Mucosa of rectum (tissue), 2 donors: ENCODE results near the gene PPP1R2C.

ENCODE experiments used
- H3K27ac ChIP-seq, 2 donors: one replicate each; pipeline ENCODE4 v1.7.0; 2013; ENCODE audit warnings: inconsistent platforms in 2 of 2, low read depth in 2 of 2, low read length in 2 of 2
- H3K27me3 ChIP-seq, 2 donors: one replicate each; pipeline ENCODE4 v1.7.0; 2013; ENCODE audit warnings: low read length in 2 of 2; ENCODE audit not compliant: control insufficient read depth in 2 of 2, insufficient read depth in 2 of 2
- H3K36me3 ChIP-seq, 2 donors: one replicate each; pipeline ENCODE4 v1.7.0; 2013; ENCODE audit warnings: low read length in 2 of 2; ENCODE audit not compliant: control insufficient read depth in 2 of 2, insufficient read depth in 2 of 2
- H3K4me1 ChIP-seq, 2 donors: one replicate each; pipeline ENCODE4 v1.7.0; 2013; ENCODE audit warnings: low read length in 2 of 2, mild to moderate bottlenecking in 1 of 2; ENCODE audit not compliant: control insufficient read depth in 2 of 2, insufficient read depth in 2 of 2
- H3K4me3 ChIP-seq, 2 donors: one replicate each; pipeline ENCODE4 v1.7.0; 2013; ENCODE audit warnings: low read length in 2 of 2
- H3K9ac ChIP-seq, 2 donors: one replicate each; pipeline ENCODE4 v1.7.0; 2013; ENCODE audit warnings: low read length in 2 of 2, low read depth in 1 of 2, mild to moderate bottlenecking in 1 of 2
- H3K9me3 ChIP-seq, 2 donors: one replicate each; pipeline ENCODE4 v1.7.0; 2013; ENCODE audit warnings: low read length in 2 of 2; ENCODE audit not compliant: control insufficient read depth in 2 of 2
- donor health status: healthy.
- donor health status: Normal muscosa, but diverticular disease.

The PPP1R2C gene

GRCh38 chrX:42752730-42753129 lies 25.2 kb downstream of the PPP1R2C start:
- no peaks in the 10 kb centered on the region for H3K36me3 ChIP-seq
- no peaks in the 10 kb centered on the region for H3K27me3 ChIP-seq
- no peak overlapping the region for H3K4me3 ChIP-seq
- no peaks in the 10 kb centered on the region for H3K9me3 ChIP-seq
- no peak overlapping the region for H3K27ac ChIP-seq
- H3K4me1 ChIP-seq: no peaks in the 10 kb centered on the region
- no peak overlapping the region for H3K9ac ChIP-seq

- Histone ChIP-seq H3K36me3 (no peaks in the 10 kb centered on the region), H3K27ac (no peak overlapping the region), H3K4me3 (no peak overlapping the region), H3K4me1 (no peaks in the 10 kb centered on the region), H3K27me3 (no peaks in the 10 kb centered on the region), H3K9me3 (no peaks in the 10 kb centered on the region), H3K9ac (no peak overlapping the region)
Observed at GRCh38 chrX:42751573-42751972, 26.4 kb downstream of the PPP1R2C start.

GRCh38 chrX:42748067-42748850 lies 29.7 kb downstream of the PPP1R2C start:
- Histone ChIP-seq H3K9ac (no peak overlapping the region), H3K27ac (no peak overlapping the region), H3K36me3 (no peaks in the 10 kb centered on the region), H3K9me3 (no peaks in the 10 kb centered on the region), H3K4me1 (no peaks in the 10 kb centered on the region), H3K27me3 (no peaks in the 10 kb centered on the region), H3K4me3 (no peak overlapping the region)

GRCh38 chrX:42746606-42747005 lies 31.4 kb downstream of the PPP1R2C start:
- Histone ChIP-seq H3K27me3 (no peaks in the 10 kb centered on the region), H3K36me3 (no peaks in the 10 kb centered on the region), H3K4me1 (no peaks in the 10 kb centered on the region), H3K27ac (no peak overlapping the region), H3K9me3 (no peaks in the 10 kb centered on the region), H3K9ac (no peak overlapping the region), H3K4me3 (no peak overlapping the region)

GRCh38 chrX:42740456-42740855 lies 37.5 kb downstream of the PPP1R2C start:
- Histone ChIP-seq H3K9ac (no peak overlapping the region), H3K36me3 (no peaks in the 10 kb centered on the region)

GRCh38 chrX:42739741-42740140 lies 38.2 kb downstream of the PPP1R2C start:
- H3K27ac ChIP-seq: no peak overlapping the region
- no peaks in the 10 kb centered on the region for H3K4me1 ChIP-seq
- H3K4me3 ChIP-seq: no peak overlapping the region
- H3K9ac ChIP-seq: no peak overlapping the region
- H3K9me3 ChIP-seq: no peaks in the 10 kb centered on the region
- H3K36me3 ChIP-seq: no peaks in the 10 kb centered on the region
- H3K27me3 ChIP-seq: no peaks in the 10 kb centered on the region

More at GRCh38 chrX:42740456-42740855, 37.5 kb downstream of the PPP1R2C start:
- H3K27ac ChIP-seq: no peak overlapping the region
- H3K4me1 ChIP-seq: no peaks in the 10 kb centered on the region
- no peaks in the 10 kb centered on the region for H3K9me3 ChIP-seq
- H3K4me3 ChIP-seq: no peak overlapping the region
- no peaks in the 10 kb centered on the region for H3K27me3 ChIP-seq

- H3K27ac ChIP-seq: no peak overlapping the region
- H3K4me1 ChIP-seq: no peaks in the 10 kb centered on the region
- H3K36me3 ChIP-seq: no peaks in the 10 kb centered on the region
Observed at GRCh38 chrX:42739258-42739657, 38.7 kb downstream of the PPP1R2C start.

GRCh38 chrX:42738552-42738951 lies 39.4 kb downstream of the PPP1R2C start:
- Histone ChIP-seq H3K27ac (no peak overlapping the region), H3K36me3 (no peaks in the 10 kb centered on the region), H3K4me3 (no peak overlapping the region), H3K4me1 (no peaks in the 10 kb centered on the region), H3K9ac (no peak overlapping the region), H3K9me3 (no peaks in the 10 kb centered on the region), H3K27me3 (no peaks in the 10 kb centered on the region)

More at GRCh38 chrX:42739258-42739657, 38.7 kb downstream of the PPP1R2C start:
- Histone ChIP-seq H3K27me3 (no peaks in the 10 kb centered on the region), H3K9ac (no peak overlapping the region), H3K4me3 (no peak overlapping the region), H3K9me3 (no peaks in the 10 kb centered on the region)

GRCh38 chrX:42735250-42735649 lies 42.7 kb downstream of the PPP1R2C start:
- H3K27ac ChIP-seq: no peak overlapping the region
- no peak overlapping the region for H3K4me3 ChIP-seq
- H3K4me1 ChIP-seq: no peaks in the 10 kb centered on the region
- no peaks in the 10 kb centered on the region for H3K9me3 ChIP-seq
- H3K36me3 ChIP-seq: no peaks in the 10 kb centered on the region
- H3K27me3 ChIP-seq: no peaks in the 10 kb centered on the region
- H3K9ac ChIP-seq: no peak overlapping the region

- H3K9ac ChIP-seq: no peak overlapping the region
- H3K27me3 ChIP-seq: no peaks in the 10 kb centered on the region
- H3K36me3 ChIP-seq: no peaks in the 10 kb centered on the region
- no peaks in the 10 kb centered on the region for H3K4me1 ChIP-seq
- H3K4me3 ChIP-seq: no peak overlapping the region
- no peaks in the 10 kb centered on the region for H3K9me3 ChIP-seq
- no peak overlapping the region for H3K27ac ChIP-seq
Observed at GRCh38 chrX:42732506-42732905, 45.5 kb downstream of the PPP1R2C start.
